Choroid plexus epithelial cell (primary cell): ENCODE results near the gene TRAF5.
A peak's percentile ranks its signal among the peaks of the same experiment; 100 is the strongest.

ENCODE experiments used
- DNase-seq: peaks from one replicate; pipeline ENCODE4 v3.0.0-alpha.2; 2010; ENCODE audit warnings: low read depth
- H3K4me3 ChIP-seq: 2 replicates; pipeline ENCODE4 v1.5.1; 2011; ENCODE audit warnings: low read depth, mild to moderate bottlenecking, control low read depth, low read length, moderate library complexity
- CTCF ChIP-seq: conservative IDR thresholded peaks from 2 replicates; pipeline ENCODE4 v1.5.1; 2011; ENCODE audit warnings: low read depth, mild to moderate bottlenecking, control low read depth, inconsistent platforms, low read length, moderate library complexity

Gene TRAF5

DNA sequence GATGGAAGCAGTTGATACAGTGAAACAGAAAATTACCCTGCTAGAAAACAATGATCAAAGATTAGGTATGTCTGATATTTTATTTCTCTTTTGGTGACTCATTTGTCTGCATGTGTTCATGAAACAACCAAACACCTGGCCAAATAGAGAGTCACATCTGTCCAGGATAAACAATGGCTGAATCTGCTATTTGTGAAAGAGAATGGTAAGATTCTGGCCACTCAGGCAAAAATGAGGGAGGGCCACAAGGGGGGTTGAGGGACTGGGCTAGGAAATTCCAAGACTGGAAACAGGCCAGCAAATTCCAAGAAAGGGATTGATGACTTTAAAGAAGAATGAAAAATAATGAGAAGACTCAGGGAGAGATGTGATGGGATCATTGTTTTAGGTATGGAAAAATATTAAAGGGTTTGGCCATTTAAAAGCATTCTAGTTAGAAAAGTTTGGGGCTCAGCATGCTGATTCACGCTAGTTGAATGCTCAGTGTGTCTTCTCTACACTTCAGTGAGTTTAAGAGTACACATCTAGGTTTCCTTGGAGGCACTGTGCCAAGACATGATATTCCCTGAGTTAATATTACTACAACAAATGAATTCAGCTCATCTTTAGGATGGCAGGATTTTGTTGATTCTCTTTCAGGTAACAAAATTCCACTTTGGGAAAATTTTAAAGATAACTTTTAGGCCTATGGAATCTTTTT, 44.9 kb downstream of the TRAF5 start:
- H3K4me3 ChIP-seq: no peak overlapping the region

GRCh38 chr1:211372463-211372862, 45.8 kb downstream of the TRAF5 start:
- no peak for DNase-seq
- H3K4me3 ChIP-seq: no peak overlapping the region
- no peak for TF ChIP-seq CTCF

More for the DNA sequence above, 44.9 kb downstream of the TRAF5 start:
- no peak for TF ChIP-seq CTCF
- DNase-seq: peak; percentile 28

DNA sequence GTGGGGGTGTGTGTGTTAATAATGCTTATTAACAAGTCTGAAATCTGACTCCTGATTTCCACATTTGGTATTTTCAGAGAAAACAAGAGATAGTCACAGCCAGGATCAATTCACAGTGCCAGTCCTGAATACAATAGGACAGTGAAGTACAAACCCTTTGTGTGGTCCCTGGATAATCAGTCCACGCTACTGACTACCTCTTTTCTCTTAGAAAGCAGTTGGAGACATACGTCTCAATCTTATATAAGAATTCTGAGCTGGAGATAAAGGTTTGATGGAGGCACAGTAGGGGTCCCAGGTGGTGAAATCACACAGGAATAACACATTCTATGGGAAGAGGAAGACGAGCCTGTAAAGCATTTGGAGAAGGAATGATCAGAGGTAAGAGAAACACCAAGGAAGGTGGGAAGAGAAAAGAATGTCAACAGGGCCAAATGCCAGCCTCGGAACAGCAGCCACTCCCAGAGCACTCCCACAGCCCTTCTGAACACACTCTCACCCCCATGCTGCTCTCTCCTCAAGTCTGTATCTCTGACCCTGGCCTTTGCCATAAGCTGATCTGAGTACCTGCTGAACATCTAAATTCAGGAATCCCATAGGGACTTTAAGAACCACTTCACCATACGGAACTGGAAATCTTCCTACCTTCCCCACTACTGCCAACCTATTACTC, 48.6 kb downstream of the TRAF5 start:
- no peak for TF ChIP-seq CTCF
- H3K4me3 ChIP-seq: no peak overlapping the region
- DNase-seq: no peak

DNA sequence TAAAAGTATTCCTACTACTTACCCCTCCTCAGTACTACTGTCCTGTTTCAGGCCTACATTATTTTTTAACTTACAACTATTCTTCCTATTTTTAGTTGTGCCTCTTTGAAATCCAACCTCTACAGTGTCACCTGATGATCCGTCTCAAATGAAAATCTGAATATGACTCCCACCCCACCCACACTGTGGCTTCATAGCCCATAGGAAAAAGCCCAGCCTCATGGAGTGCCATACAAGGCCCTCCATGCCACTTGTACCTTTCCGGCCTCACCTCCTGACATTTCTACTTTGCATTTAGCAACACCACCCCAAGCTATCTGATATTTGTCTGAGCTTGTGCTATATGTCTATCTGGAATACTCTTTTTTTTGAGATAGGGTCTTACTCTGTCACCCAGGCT, 49.3 kb downstream of the TRAF5 start:
- no peak for DNase-seq
- TF ChIP-seq CTCF: no peak
- H3K4me3 ChIP-seq: no peak overlapping the region

GRCh38 chr1:211376807-211377470, 50.3 kb downstream of the TRAF5 start:
- TF ChIP-seq CTCF: no peak
- DNase-seq: no peak
- H3K4me3 ChIP-seq: no peak overlapping the region

DNA sequence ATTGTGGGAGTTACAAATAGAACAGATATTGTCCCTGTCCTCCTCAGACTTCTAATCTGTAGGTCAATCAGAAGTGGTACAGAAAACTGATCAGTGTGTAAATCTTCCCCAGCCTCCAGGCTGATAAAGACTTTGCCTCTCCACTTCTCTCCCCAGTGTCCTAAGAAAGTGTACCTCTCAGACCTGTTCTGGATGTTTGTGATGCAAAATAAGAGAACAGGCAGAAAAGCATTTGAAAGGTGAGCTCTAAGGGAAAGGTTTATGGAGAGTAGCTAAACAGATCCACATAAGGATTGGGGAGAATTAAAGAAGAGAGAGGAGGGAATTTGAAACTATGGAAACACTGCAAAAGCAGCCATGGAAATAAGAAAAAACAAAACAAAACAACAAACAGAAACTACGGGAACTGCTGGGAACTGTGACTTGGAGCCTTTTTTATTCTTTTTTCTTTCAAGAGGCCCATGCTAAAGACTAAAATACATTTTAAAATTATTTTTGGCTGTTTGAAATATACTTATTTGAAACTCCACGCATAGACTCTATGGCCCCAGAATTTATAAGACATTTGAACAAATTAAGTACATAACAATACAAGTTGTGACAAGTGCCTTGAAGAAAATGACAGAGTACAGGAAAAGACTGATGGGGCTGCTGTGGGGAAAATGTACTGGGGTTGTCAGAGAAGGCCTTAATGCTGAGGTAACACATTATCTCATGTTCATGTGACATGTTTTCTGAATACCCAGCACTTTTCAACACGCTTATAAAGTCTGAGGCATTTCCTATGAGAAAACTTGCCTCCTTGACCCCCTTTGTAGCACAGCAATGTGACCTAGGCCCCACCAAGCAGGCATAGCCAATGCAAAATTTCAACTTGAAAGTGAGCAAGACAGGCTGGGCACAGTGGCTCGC, 51.2 kb downstream of the TRAF5 start:
- H3K4me3 ChIP-seq: no peak overlapping the region
- DNase-seq: peak; percentile 34
- no peak for TF ChIP-seq CTCF
